ENCODE data around the gene IWS1. TPM values are rescaled to one million over a fixed set of nuclear protein-coding genes. Genes with fewer than 3 reads are reported as not detected.

The IWS1 gene
- total RNA-seq, 1 donor, result 36.6 TPM

- no peak for TF ChIP-seq CTCF (IDR thresholded peaks at IDR 0.05; ENCODE audit: extremely low read depth, low read depth, low read length)
- DNase-seq (ENCODE audit: insufficient read length, low spot score, missing footprints), result peak; percentile 73
Measured at GRCh38 chr2:127541809-127542208, 15.5 kb upstream of the IWS1 start.

GRCh38 chr2:127537644-127538043, 11.4 kb upstream of the IWS1 start:
- H3K4me3 ChIP-seq (ENCODE audit: insufficient read depth, low read length), result no peak overlapping the region
- H3K36me3 ChIP-seq (ENCODE audit: insufficient read depth, low read length), result no peaks in the 10 kb centered on the region
- H3K27me3 ChIP-seq (ENCODE audit: insufficient read depth, low read length), result peaks cover 41% of the 10 kb centered on the region
- H3K4me2 ChIP-seq (ENCODE audit: insufficient read depth, low read length), result no peak overlapping the region
- H4K20me1 ChIP-seq (ENCODE audit: insufficient read depth, low read length), result no peaks in the 10 kb centered on the region
- H3K79me2 ChIP-seq (ENCODE audit: insufficient read depth, low read length), result no peaks in the 10 kb centered on the region
- H2AFZ ChIP-seq (ENCODE audit: low read length), result no peak overlapping the region
- TF ChIP-seq CTCF (IDR thresholded peaks at IDR 0.05; ENCODE audit: extremely low read depth, low read depth, low read length), result no peak
- H3K27ac ChIP-seq (ENCODE audit: low read depth, low read length), result no peak overlapping the region
- DNase-seq (ENCODE audit: insufficient read length, low spot score, missing footprints), result no peak
- H3K4me1 ChIP-seq (ENCODE audit: insufficient read depth, low read length), result no peaks in the 10 kb centered on the region
- no peaks in the 10 kb centered on the region for H3K9me3 ChIP-seq (ENCODE audit: low read depth, low read length)

More at GRCh38 chr2:127541809-127542208, 15.5 kb upstream of the IWS1 start:
- no peak overlapping the region for H3K27ac ChIP-seq (ENCODE audit: low read depth, low read length)
- no peak overlapping the region for H2AFZ ChIP-seq (ENCODE audit: low read length)
- H3K4me3 ChIP-seq (ENCODE audit: insufficient read depth, low read length), result no peak overlapping the region
- H3K27me3 ChIP-seq (ENCODE audit: insufficient read depth, low read length), result peaks cover 25% of the 10 kb centered on the region
- no peaks in the 10 kb centered on the region for H3K9me3 ChIP-seq (ENCODE audit: low read depth, low read length)
- no peak overlapping the region for H3K4me2 ChIP-seq (ENCODE audit: insufficient read depth, low read length)
- H3K79me2 ChIP-seq (ENCODE audit: insufficient read depth, low read length), result no peaks in the 10 kb centered on the region
- no peaks in the 10 kb centered on the region for H4K20me1 ChIP-seq (ENCODE audit: insufficient read depth, low read length)
- no peaks in the 10 kb centered on the region for H3K4me1 ChIP-seq (ENCODE audit: insufficient read depth, low read length)
- no peaks in the 10 kb centered on the region for H3K36me3 ChIP-seq (ENCODE audit: insufficient read depth, low read length)

- Histone ChIP-seq H3K9me3 (ENCODE audit: low read depth, low read length) (no peaks in the 10 kb centered on the region), H3K36me3 (ENCODE audit: insufficient read depth, low read length) (no peaks in the 10 kb centered on the region), H2AFZ (ENCODE audit: low read length) (no peak overlapping the region), H3K27ac (ENCODE audit: low read depth, low read length) (no peak overlapping the region), H3K27me3 (ENCODE audit: insufficient read depth, low read length) (peaks cover 42% of the 10 kb centered on the region), H3K4me2 (ENCODE audit: insufficient read depth, low read length) (no peak overlapping the region), H3K4me1 (ENCODE audit: insufficient read depth, low read length) (no peaks in the 10 kb centered on the region), H4K20me1 (ENCODE audit: insufficient read depth, low read length) (no peaks in the 10 kb centered on the region), H3K4me3 (ENCODE audit: insufficient read depth, low read length) (no peak overlapping the region), H3K79me2 (ENCODE audit: insufficient read depth, low read length) (no peaks in the 10 kb centered on the region)
- DNase-seq (ENCODE audit: insufficient read length, low spot score, missing footprints), result no peak
- no peak for TF ChIP-seq CTCF (IDR thresholded peaks at IDR 0.05; ENCODE audit: extremely low read depth, low read depth, low read length)
Measured at GRCh38 chr2:127536707-127537541, 10.6 kb upstream of the IWS1 start.

- TF ChIP-seq CTCF (IDR thresholded peaks at IDR 0.05; ENCODE audit: extremely low read depth, low read depth, low read length), result no peak
Measured at GRCh38 chr2:127535918-127536317, 9.6 kb upstream of the IWS1 start.

More at GRCh38 chr2:127535918-127536317, 9.6 kb upstream of the IWS1 start:
- Histone ChIP-seq H3K9me3 (ENCODE audit: low read depth, low read length) (no peaks in the 10 kb centered on the region), H3K4me3 (ENCODE audit: insufficient read depth, low read length) (no peak overlapping the region), H3K27ac (ENCODE audit: low read depth, low read length) (no peak overlapping the region), H3K27me3 (ENCODE audit: insufficient read depth, low read length) (peaks cover 34% of the 10 kb centered on the region), H3K36me3 (ENCODE audit: insufficient read depth, low read length) (no peaks in the 10 kb centered on the region), H3K4me2 (ENCODE audit: insufficient read depth, low read length) (no peak overlapping the region), H4K20me1 (ENCODE audit: insufficient read depth, low read length) (no peaks in the 10 kb centered on the region), H3K79me2 (ENCODE audit: insufficient read depth, low read length) (no peaks in the 10 kb centered on the region), H2AFZ (ENCODE audit: low read length) (no peak overlapping the region), H3K4me1 (ENCODE audit: insufficient read depth, low read length) (no peaks in the 10 kb centered on the region)
- DNase-seq (ENCODE audit: insufficient read length, low spot score, missing footprints), result no peak
